ENCODE results near the gene ALPI.

Gene ALPI

DNA sequence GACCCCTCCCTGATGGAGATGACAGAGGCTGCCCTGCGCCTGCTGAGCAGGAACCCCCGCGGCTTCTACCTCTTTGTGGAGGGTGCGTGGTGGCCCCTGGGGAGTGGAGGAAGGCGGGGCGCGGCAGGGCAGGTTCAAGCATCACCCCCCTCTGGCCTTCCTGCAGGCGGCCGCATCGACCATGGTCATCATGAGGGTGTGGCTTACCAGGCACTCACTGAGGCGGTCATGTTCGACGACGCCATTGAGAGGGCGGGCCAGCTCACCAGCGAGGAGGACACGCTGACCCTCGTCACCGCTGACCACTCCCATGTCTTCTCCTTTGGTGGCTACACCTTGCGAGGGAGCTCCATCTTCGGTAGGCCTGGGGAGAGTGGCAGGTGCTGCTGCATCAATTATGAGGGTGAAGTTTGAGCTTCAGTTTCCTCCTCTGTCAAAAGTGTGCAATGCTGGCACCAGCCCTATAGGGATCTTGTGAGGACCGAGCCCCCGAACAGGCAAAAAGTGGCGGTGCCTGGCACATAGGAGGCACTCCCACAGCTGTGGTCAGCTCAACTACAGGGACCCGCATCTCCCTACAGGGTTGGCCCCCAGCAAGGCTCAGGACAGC is 2.2 kb downstream of the ALPI start:
- peak; percentile 55 for DNase-seq (ENCODE audit: low spot score)
- TF ChIP-seq CTCF (IDR thresholded peaks at IDR 0.05): no peak
- H3K4me3 ChIP-seq: no peak overlapping the region
- no peak overlapping the region for H3K27ac ChIP-seq

GRCh38 chr2:232458661-232459418 is 2.9 kb downstream of the ALPI start:
- DNase-seq (ENCODE audit: low spot score): peak; percentile 50
- no peak overlapping the region for H3K27ac ChIP-seq

GRCh38 chr2:232459419-232460035 is 3.6 kb downstream of the ALPI start:
- no peak for TF ChIP-seq CTCF (IDR thresholded peaks at IDR 0.05)

More at GRCh38 chr2:232458661-232459418, 2.9 kb downstream of the ALPI start:
- H3K4me3 ChIP-seq: no peak overlapping the region
- TF ChIP-seq CTCF (IDR thresholded peaks at IDR 0.05): no peak

GRCh38 chr2:232460171-232460570 is 4.2 kb downstream of the ALPI start:
- H3K4me3 ChIP-seq: no peak overlapping the region
- DNase-seq (ENCODE audit: low spot score): no peak
- H3K27ac ChIP-seq: no peak overlapping the region
- no peak for TF ChIP-seq CTCF (IDR thresholded peaks at IDR 0.05)

More at GRCh38 chr2:232459419-232460035, 3.6 kb downstream of the ALPI start:
- no peak overlapping the region for H3K27ac ChIP-seq
- peak; percentile 72 for DNase-seq (ENCODE audit: low spot score)
- no peak overlapping the region for H3K4me3 ChIP-seq

DNA sequence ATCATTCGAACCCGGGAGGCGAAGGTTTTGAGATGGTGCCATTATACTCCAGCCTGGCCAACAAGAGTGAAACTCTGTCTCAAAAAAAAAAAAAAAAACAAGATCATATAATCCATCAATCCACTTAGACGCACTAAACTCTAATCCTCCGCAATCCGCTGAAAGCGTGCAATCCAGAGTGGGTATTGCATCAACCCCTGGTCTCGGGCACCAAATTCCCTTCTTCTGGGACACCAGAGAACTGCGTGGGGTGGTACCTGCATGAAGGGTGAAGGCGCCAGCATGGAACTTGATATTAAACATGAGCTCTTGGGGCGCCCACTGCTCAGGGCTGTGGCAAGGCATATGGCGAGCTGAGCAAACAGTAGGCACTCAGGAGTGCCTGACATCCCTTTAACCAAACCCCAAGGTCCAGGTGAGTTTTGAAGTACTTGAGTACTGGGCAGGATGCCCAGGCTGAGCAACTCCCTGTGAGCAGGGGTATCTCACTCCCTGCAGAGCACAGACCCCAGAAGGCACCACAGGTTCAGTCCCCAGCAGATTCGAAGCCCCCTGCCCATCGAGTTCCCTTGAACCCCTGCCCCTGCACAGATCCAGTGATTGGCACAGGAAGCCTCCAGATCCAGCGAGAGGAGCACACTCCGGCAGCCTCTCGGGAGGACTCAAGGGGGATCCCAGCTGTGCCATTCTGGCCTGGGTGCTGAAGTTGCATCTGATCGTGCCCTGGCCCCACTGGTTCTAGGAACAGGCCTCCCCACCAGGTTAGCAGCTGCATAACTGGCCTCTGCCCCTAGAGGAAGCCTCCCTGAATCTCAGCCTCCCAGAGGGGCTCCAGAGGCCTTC is 8.0 kb downstream of the ALPI start:
- DNase-seq (ENCODE audit: low spot score): peak; percentile 59
- no peak for TF ChIP-seq CTCF (IDR thresholded peaks at IDR 0.05)
- Histone ChIP-seq H3K27ac (no peak overlapping the region), H3K4me3 (no peak overlapping the region)

- H3K4me3 ChIP-seq: no peak overlapping the region
- no peak for TF ChIP-seq CTCF (IDR thresholded peaks at IDR 0.05)
- no peak overlapping the region for H3K27ac ChIP-seq
- peak; percentile 41 for DNase-seq (ENCODE audit: low spot score)
Observed at GRCh38 chr2:232464544-232464885, 8.6 kb downstream of the ALPI start.

Measured in coronary artery (tissue), 2 donors.